ENCODE results near the gene CABCOCO1.
"Not testable (repeated sequence)": the region's sequence is repeated elsewhere in the genome, so short reads cannot be mapped to it uniquely, and the experiment has no call there.

Gene CABCOCO1

GRCh38 chr10:61712105-61712504, 49.4 kb downstream of the CABCOCO1 start:
- DNase-seq (ENCODE audit: low read depth, low spot score): not testable (repeated sequence)

- DNase-seq (ENCODE audit: low read depth, low spot score): not testable (repeated sequence)
Measured at GRCh38 chr10:61719475-61719874, 56.7 kb downstream of the CABCOCO1 start.

- no peak for DNase-seq (ENCODE audit: low read depth, low spot score)
Measured at GRCh38 chr10:61719906-61720305, 57.2 kb downstream of the CABCOCO1 start.

- DNase-seq (ENCODE audit: low read depth, low spot score): no peak
Measured at GRCh38 chr10:61721431-61721830, 58.7 kb downstream of the CABCOCO1 start.

GRCh38 chr10:61725221-61725620, 62.5 kb downstream of the CABCOCO1 start:
- not testable (repeated sequence) for DNase-seq (ENCODE audit: low read depth, low spot score)

GRCh38 chr10:61729596-61729995, 66.9 kb downstream of the CABCOCO1 start:
- no peak for DNase-seq (ENCODE audit: low read depth, low spot score)

- no peak for DNase-seq (ENCODE audit: low read depth, low spot score)
Measured at GRCh38 chr10:61730671-61731070, 67.9 kb downstream of the CABCOCO1 start.

- no peak for DNase-seq (ENCODE audit: low read depth, low spot score)
Measured at GRCh38 chr10:61731638-61732037, 68.9 kb downstream of the CABCOCO1 start.

- no peak for DNase-seq (ENCODE audit: low read depth, low spot score)
Measured at GRCh38 chr10:61732629-61733278, 70.0 kb downstream of the CABCOCO1 start.

- DNase-seq (ENCODE audit: low read depth, low spot score): no peak
Measured at GRCh38 chr10:61733358-61733940, 70.7 kb downstream of the CABCOCO1 start.

GRCh38 chr10:61735882-61736281, 73.2 kb downstream of the CABCOCO1 start:
- no peak for DNase-seq (ENCODE audit: low read depth, low spot score)

GRCh38 chr10:61737455-61737854, 74.7 kb downstream of the CABCOCO1 start:
- DNase-seq (ENCODE audit: low read depth, low spot score): not testable (repeated sequence)

- DNase-seq (ENCODE audit: low read depth, low spot score): no peak
Measured at GRCh38 chr10:61742812-61743211, 80.1 kb downstream of the CABCOCO1 start.

- DNase-seq (ENCODE audit: low read depth, low spot score): no peak
Measured at GRCh38 chr10:61744469-61744868, 81.7 kb downstream of the CABCOCO1 start.

GRCh38 chr10:61746377-61746776, 83.6 kb downstream of the CABCOCO1 start:
- no peak for DNase-seq (ENCODE audit: low read depth, low spot score)

GRCh38 chr10:61747307-61747706, 84.6 kb downstream of the CABCOCO1 start:
- no peak for DNase-seq (ENCODE audit: low read depth, low spot score)

- DNase-seq (ENCODE audit: low read depth, low spot score): no peak
Measured at GRCh38 chr10:61749291-61749690, 86.6 kb downstream of the CABCOCO1 start.

GRCh38 chr10:61750943-61751471, 88.3 kb downstream of the CABCOCO1 start:
- peak; percentile 38 for DNase-seq (ENCODE audit: low read depth, low spot score)

- no peak for DNase-seq (ENCODE audit: low read depth, low spot score)
Measured at GRCh38 chr10:61751599-61751998, 88.9 kb downstream of the CABCOCO1 start.

- DNase-seq (ENCODE audit: low read depth, low spot score): no peak
Measured at GRCh38 chr10:61752111-61753011, 89.6 kb downstream of the CABCOCO1 start.

- no peak for DNase-seq (ENCODE audit: low read depth, low spot score)
Measured at GRCh38 chr10:61753453-61753852, 90.7 kb downstream of the CABCOCO1 start.
